GM19099 (cell line): ENCODE measurements around the gene CRACR2A.

ENCODE experiments used
- POLR2A ChIP-seq: IDR thresholded peaks from 3 replicates; pipeline ENCODE4 v1.6.1; 2011; ENCODE audit warnings: low read depth; ENCODE audit not compliant: insufficient read length; ENCODE audit errors: extremely low read depth

The CRACR2A gene

DNA sequence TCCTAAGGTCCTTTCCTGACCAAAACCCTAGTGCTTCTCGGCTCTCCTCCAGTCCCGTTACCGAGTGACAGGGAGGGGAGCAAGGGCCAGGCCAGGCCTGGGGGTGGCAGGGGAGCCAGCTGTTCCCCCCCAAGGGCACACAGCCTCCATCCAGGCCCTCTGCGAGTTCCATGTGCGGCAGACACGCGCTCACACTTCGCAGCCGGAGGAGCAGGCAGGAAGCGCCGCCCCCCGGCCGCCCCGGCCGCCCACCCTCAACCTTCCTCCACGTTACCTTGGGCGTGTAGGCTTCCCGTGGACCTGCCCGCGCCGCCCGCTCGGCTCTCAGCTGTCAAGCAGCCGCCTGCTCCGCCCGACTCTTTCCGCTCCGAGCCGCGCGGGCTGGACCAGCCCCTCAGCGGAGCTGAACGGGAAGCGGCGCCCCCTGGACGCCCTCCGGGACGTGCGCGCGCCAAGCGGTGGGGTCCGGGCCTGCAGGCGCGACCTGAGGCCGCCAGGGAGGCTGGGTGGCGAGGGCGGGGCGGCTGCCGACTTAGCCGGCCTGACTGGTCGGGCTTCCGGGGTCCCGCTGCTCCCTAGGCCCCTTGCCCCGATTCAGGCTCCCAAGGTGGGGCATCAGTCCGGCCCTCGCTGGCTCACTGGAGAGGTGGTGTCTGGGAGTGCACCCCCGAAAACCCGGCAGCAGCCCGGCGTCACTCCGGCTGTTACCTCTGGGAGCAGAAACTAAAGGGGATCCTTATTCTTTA, at the start of gene CRACR2A:
CRACR2A (minus strand) TSS at position 369 of the 746 bp plus-strand sequence. CDS start 56,110 bp downstream, outside the sequence.
- peak; percentile 76 for TF ChIP-seq POLR2A

- no peak for TF ChIP-seq POLR2A
Observed at GRCh38 chr12:3797531-3798048, 44.7 kb upstream of the CRACR2A start.

DNA sequence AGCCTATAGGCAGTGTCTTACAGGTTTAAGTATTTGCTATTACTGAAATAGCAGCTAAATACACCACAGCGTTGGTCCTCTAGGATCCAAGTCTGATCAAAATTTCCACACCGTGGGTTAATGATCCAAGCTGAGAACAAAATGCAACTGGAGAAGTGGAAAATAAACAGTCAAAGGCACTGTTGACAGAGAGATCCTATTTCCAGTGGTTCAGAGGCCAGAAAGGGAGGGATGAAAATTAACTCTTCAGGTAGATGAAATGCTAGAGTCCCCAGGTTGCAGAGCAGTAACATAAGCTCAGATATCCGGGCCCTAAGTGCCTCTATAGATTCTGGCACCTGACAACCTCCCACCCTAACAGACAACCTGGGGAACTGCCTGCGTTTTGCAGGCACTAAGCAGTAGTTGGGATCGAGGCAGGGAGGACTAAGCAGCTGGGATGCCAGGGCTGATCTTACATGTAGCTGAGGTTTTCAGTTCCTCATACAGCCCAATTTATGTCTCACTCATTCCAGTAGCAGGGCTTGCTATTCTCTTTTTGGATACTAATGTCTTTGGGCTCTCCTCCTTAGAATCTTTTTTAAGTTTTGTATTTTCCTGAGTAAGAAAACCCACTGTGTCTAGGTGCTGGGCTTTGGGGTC, 42.7 kb upstream of the CRACR2A start:
- no peak for TF ChIP-seq POLR2A

DNA sequence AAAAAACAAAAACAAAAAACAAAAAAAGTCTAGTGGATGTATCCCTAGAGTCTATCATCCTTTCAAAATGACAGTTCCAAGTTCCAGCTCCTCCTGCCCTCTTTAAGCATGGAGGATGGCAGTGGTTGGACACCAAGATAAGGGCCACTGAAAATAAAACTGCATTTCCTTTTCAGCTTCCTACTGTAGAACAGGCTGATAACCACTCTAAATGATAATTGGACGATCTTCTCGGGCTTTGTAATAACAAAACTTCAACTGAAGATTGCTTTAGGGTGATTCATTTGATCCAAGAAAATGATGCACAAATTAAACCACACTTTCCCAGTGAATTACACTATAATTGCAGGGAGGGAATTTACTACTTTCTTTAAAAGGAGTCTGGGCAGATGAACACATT, 42.2 kb upstream of the CRACR2A start:
- no peak for TF ChIP-seq POLR2A

DNA sequence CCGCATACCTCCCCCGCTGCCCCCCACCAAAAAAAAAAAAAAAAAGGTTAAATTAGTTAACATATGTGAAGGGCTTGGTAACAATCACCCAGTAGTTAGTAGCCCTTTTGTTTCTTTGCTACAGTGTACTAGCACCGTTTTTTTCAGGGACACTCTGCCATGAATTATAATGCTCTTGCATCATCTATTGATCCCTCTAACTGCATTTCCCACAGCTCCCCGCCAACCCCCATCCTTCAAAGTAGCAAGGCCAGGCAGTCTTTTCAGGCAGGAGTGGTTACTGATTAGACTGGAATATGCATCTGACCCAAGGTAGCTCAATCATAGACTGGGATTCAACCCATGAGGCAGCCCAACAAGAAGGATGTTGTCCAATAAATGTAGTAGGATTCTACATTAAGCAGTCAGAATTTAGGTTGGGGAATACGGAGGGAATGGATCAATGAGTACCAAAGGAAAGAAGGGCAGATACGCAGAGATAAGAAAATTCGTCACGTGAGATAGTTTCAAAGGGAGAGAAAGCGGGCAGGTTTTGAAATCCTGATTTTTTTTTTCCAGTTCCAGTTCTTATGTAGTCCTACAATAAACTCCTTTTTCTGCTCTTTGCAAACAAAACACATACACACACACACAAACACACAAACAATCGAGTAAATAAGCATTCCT, 39.8 kb upstream of the CRACR2A start:
- no peak for TF ChIP-seq POLR2A

DNA sequence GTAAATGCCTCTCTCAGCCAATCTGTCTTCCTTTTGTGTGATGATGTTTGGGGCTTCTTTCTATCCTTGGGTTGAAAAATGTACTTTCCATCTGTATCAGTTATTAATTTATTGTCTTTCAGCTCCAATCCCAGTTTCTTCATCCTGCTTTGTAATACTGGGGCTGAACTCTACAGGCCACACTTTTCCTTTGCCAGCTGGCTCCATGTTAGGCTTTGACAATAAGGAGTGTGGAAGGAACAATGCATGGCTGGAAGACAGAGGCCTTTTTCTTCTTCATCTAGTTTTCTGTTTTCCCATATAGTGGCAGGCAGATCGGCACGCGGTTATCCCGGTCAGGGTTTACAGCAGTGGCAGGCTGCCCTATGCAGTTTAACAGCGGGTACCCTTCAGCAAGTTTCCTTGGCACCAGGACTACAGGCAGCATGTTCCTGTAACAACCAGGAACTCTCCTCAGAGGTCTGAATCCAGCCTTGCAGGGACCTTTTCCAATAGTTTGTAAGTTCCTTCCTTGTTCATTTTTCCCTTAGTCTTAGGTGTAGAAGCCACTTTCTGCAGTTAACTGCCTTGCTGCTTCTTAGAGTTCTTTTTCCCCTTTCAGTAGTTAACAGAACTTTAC, 38.5 kb upstream of the CRACR2A start:
- TF ChIP-seq POLR2A: no peak

- no peak for TF ChIP-seq POLR2A
Observed at GRCh38 chr12:3790642-3791041, 37.7 kb upstream of the CRACR2A start.

- TF ChIP-seq POLR2A: no peak
Observed at GRCh38 chr12:3789838-3790237, 36.9 kb upstream of the CRACR2A start.

GRCh38 chr12:3777206-3777809, 24.4 kb upstream of the CRACR2A start:
- no peak for TF ChIP-seq POLR2A

DNA sequence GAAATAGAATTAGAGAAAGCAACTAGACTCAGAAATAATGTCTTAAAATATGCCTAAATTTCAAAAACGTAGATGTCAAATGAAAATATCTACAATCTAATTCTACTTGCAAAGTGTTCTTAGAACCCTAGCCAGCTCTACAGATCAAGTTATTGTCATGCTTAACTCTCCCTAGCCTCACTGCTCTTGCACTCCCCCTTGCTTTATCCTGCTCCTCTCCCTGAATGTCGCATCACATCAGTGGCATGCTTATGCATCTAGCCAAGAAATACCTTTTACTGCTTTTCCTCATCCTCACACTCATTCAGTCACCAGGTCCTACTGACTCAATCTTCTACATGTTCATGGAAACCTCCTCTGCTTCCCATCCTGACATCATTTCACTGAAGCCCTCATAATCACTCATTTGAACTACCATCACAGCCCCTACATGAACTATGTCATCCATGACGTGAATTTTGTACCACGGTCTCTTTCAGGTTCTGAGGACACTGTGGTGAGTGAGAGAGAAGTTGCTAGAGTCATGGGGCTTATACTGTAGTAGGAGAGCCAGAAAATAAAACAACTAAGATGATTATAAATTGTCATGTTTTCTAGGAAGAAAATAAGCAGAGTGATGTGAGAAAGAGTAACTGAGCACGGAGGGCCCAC, 22.6 kb upstream of the CRACR2A start:
- no peak for TF ChIP-seq POLR2A

DNA sequence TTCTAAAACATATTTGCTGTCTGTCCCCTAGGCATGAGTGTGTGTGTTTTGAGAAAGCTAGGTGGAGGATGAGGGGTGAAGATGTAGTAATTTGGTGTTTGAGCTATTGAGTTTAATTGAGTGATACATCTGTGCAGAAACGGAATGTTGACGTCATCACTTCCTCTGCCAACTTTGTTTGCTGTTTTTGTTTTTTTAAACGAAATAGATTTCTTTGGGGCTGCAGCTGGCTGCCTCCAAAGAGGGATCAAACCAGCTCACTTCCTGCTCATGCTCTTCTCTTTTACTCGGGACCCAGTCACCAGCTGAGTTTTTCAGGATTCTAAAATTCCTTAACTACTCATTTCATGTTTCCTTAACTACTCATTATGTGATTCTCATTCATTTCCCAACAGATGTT, 19.5 kb upstream of the CRACR2A start:
- no peak for TF ChIP-seq POLR2A

DNA sequence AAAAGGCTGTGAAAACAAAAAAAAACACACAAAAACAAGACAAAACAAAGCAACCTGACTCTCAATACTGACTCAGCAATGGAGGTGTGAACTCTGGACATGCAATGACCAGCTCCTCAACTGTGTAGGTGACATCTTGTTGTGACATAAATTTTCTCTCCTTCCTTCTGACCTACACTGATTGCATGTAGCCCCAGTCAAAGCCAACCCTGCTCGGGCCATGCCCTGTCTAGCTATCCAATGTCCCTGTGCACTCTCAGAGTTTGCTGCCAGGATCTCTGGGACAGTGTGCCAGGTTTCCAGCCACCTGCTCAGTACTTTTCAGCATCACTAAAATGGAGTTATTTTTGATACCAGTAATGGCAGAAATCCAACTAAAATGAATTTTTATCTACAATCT, 18.9 kb upstream of the CRACR2A start:
- TF ChIP-seq POLR2A: no peak

DNA sequence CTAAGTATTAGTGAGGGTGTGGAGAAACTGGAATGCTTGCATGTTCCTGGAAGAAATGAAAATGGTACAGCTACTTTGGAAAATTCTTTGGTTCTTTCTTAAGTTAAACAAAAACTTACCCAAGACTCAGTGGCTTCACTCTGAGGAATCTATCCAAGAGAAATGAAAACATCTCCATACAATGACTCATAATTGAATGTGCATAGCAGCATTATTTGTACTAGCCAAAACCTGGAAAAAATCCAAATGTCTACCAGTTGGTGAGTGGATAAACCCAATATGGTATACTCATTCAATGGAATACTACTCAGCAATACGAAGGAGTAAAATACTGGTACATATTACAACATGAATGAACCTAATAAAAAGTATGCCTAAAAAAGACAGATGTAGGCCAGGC, 18.0 kb upstream of the CRACR2A start:
- TF ChIP-seq POLR2A: no peak

- TF ChIP-seq POLR2A: no peak
Observed at GRCh38 chr12:3768911-3769447, 16.1 kb upstream of the CRACR2A start.
